ENCODE results near the gene MAD1L1.

The MAD1L1 gene

DNA sequence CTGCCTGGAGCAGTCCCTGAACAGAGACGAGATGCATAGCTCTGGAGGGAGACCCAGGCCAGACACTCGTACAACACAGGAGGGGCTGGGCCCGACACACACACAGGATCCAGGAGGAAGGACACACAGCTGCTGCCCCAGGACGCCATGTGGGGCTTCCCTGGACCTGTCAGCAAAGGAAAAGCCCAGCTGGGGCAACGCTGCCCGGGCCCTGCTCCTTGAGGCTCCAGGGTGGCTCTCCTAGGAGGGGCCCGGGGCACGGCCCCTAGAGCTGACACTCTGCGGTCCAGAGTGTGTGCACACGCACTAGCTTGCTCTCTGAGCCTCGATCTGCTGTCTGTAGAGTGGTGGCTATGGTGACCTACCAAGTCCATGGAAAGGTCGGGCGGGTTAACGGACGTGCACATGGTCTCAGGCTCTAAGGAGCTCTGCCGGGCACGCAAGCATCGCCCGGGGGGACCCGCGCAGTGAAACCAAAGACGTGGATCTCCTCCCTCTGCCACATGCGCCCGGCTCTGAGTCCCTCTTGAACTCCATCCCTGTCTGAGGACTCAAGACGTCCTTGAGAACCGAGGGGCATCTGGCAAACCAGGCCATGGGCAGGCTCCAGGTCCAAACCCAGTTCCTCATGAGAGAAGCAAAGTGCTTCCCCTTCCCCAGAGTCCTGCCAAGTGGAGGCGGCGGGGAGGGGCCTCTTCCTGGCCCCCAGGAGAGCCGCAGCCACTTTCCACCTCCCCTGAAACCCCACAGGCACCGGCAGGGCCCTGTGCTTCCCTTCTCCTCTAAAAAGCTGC, 283.7 kb downstream of the MAD1L1 start:
- no peak overlapping the region for H3K27ac ChIP-seq
- TF ChIP-seq, protein P1, sequence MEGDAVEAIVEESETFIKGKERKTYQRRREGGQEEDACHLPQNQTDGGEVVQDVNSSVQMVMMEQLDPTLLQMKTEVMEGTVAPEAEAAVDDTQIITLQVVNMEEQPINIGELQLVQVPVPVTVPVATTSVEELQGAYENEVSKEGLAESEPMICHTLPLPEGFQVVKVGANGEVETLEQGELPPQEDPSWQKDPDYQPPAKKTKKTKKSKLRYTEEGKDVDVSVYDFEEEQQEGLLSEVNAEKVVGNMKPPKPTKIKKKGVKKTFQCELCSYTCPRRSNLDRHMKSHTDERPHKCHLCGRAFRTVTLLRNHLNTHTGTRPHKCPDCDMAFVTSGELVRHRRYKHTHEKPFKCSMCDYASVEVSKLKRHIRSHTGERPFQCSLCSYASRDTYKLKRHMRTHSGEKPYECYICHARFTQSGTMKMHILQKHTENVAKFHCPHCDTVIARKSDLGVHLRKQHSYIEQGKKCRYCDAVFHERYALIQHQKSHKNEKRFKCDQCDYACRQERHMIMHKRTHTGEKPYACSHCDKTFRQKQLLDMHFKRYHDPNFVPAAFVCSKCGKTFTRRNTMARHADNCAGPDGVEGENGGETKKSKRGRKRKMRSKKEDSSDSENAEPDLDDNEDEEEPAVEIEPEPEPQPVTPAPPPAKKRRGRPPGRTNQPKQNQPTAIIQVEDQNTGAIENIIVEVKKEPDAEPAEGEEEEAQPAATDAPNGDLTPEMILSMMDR (conservative IDR thresholded peaks at IDR 0.05) = no peak
- TF ChIP-seq ZFX (IDR thresholded peaks at IDR 0.05) = no peak

DNA sequence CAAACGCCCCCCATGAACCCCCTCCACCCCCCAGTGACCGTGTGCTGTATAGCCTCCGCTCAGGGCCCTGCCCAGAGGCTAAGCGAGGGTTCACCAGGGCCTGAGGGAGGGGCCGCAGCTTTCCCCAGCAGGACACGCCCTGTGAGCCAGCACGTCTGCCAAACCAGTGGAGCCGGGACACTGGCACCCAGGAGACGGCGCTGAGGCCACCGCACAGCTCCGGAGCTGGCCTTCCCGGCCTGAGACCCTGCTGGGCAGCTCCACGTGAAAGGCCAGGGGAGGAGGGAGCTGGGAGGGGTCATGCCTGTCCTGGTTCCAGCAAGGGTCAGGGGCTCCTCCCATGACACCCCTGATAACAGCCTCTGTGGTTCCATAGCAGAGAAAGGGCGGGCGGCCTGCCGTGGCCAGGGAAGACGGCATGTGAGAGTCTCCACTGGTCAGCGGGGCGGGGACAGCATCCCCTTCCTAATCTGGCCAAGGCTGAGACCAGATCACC, 284.4 kb downstream of the MAD1L1 start:
- no peak for TF ChIP-seq ZFX (IDR thresholded peaks at IDR 0.05)
- TF ChIP-seq, protein P1 (conservative IDR thresholded peaks at IDR 0.05) = no peak
- H3K27ac ChIP-seq = no peak overlapping the region

DNA sequence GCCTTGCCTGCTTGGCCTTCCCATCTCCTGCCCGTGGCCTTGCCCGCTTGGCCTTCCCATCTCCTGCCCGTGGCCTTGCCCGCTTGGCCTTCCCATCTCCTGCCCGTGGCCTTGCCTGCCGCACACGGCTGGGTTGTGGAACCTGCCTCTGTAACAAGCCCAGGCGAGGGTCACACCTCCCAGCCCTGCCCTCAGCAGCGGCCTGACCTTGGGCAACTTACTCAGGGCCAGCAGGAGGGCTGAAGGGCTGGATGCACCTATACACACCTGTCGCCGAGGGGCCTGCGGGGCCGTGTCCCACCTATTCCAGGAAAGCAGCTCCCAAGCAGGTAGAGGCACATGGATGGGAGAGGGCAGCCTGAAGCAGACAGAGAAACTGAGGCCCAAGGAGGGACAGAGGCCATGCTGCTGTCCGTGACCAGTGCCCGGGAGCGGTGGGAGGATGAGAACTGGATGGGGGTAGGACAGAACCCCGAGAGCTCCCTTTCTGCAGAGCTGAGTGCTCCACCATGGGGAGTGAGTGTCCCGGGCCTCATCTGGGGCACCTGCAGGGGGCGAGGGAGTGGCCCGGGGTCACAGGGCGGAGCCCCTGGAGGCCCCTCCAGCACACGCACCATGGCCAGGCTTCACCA, 285.0 kb downstream of the MAD1L1 start:
- no peak overlapping the region for H3K27ac ChIP-seq
- TF ChIP-seq, protein P1 (conservative IDR thresholded peaks at IDR 0.05) = no peak
- no peak for TF ChIP-seq ZFX (IDR thresholded peaks at IDR 0.05)

DNA sequence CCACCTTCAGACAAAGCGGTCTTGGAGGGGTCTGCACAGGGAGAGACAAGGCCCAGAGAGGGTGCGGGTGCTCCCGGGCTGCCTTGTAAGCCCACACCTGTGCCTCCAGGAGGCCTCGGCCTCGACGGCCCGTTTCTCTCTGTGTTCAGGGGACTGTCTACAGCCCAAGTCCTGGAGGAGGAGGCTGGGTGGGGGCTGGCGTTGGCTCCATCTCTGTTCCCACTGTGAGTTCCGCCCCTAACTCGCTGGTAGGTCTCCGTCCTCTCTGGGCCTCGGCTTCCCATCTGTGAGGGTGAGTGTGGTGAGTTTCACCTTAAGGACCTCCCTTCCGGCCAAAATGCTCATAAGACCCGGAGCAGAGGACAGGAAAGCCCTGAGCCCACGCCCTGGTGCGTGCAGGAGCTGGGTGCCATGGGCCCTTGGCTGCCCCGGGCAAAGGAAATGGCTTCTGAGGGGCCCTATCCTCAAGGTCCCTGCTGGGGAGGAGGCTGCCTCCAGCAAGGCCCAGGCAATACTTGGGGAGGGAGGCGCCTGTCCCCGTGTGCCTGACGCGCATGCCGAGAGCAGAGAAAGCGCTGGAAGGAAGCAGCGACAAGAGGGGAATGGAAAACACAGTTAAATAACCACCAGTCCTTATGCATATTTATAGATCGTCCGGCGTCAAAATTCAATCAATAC, 285.8 kb downstream of the MAD1L1 start:
- no peak for TF ChIP-seq ZFX (IDR thresholded peaks at IDR 0.05)
- TF ChIP-seq, protein P1 (conservative IDR thresholded peaks at IDR 0.05) = no peak
- no peak overlapping the region for H3K27ac ChIP-seq

DNA sequence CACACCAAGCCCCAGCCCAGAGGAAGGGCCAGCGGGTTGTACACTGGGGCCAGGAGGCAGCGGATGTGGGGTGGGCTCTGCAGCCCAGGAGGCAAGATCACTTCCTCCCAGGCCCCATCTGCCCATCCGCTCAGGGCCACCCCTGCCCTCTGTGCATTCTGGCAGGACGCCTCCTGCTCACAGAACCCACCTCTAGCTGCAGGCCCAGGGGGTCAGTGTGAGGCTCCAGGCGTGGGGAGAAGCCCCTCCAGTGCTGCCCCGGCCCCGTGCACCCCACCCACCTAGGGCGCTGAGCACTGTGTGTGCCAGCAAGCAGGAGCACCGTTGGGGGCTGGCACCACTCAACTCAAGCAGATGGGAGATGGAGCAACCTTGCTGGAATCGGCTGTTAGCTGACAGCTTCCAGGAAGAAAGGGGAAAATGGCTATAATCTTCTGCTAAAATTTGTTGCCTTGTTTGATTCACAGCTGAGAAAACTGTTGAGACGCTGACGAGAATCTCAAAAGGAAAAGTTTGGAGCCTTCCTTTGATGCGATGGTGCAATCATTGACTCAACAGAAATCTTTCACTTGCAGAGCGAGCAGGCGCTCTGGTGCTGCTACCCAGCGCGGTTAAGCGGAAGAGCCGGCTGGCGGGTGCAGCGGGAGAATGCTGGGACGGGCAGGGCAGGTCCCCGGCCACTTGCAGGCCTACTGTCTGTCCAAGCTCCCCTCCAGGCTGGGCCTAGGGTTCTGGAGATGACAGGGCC, 286.5 kb downstream of the MAD1L1 start:
- no peak for TF ChIP-seq ZFX (IDR thresholded peaks at IDR 0.05)
- TF ChIP-seq, protein P1 (conservative IDR thresholded peaks at IDR 0.05) = no peak
- no peak overlapping the region for H3K27ac ChIP-seq

DNA sequence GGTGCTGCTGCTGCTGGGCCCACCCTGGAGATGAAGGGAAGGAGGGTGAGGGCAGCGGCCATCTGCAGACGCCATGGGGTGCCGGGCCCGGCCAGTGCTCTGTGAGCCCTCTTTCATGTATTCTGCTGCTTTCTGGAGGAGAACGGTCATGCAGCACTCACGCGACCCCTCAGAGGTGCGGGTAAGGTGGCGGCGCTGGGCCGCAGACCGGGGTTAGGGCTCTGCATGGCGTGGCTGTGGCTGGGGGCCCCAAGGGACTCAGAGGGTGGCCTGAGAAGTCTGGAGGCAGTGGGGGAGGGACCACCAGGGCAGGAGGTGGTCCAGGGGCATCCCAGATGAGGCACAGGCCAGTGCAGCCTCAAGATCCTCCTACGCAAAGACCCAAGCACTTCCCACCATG, 287.2 kb downstream of the MAD1L1 start:
- TF ChIP-seq, protein P1 (conservative IDR thresholded peaks at IDR 0.05) = no peak
- TF ChIP-seq ZFX (IDR thresholded peaks at IDR 0.05) = no peak
- H3K27ac ChIP-seq = no peak overlapping the region

Data from C4-2B (cell line).